ENCODE measurements around the gene MTHFD2L. TPM values are rescaled to one million over a fixed set of nuclear protein-coding genes. Genes with fewer than 3 reads are reported as not detected.

MTHFD2L gene
- total RNA-seq, 3 donors from 2014 or later, result 10.7 to 12.9 (median 11.6) TPM

DNA sequence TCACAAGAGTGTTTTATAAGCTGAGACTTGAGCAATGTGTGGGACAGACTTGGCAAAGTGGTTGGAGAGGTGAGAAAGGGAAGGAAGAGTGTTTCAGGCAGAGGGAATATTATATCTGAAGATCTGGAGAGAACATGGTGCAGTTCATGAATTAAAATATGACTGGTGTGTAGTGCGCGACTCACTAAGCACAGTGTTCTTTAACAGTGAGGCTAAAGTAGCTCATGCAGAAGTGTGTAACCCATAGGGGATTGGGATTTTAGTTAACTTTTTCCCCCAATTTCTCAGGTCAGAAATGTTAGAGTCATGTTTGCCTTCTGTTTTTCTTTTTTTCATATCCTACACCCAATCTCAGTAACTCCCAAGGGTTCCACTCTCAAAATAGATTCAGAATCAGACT lies 9.7 kb downstream of the MTHFD2L start:
- TF ChIP-seq, protein P1, sequence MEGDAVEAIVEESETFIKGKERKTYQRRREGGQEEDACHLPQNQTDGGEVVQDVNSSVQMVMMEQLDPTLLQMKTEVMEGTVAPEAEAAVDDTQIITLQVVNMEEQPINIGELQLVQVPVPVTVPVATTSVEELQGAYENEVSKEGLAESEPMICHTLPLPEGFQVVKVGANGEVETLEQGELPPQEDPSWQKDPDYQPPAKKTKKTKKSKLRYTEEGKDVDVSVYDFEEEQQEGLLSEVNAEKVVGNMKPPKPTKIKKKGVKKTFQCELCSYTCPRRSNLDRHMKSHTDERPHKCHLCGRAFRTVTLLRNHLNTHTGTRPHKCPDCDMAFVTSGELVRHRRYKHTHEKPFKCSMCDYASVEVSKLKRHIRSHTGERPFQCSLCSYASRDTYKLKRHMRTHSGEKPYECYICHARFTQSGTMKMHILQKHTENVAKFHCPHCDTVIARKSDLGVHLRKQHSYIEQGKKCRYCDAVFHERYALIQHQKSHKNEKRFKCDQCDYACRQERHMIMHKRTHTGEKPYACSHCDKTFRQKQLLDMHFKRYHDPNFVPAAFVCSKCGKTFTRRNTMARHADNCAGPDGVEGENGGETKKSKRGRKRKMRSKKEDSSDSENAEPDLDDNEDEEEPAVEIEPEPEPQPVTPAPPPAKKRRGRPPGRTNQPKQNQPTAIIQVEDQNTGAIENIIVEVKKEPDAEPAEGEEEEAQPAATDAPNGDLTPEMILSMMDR (IDR thresholded peaks at IDR 0.05), result no peak
- Histone ChIP-seq H3K9me3 (no peaks in the 10 kb centered on the region), H3K4me1 (ENCODE audit: low read depth) (no peaks in the 10 kb centered on the region), H3K36me3 (ENCODE audit: low read depth) (no peaks in the 10 kb centered on the region), H3K4me3 (no peak overlapping the region)
- intact Hi-C loops (cut with DNase I, micrococcal nuclease), result no loop called here
- no peak for DNase-seq
- no peak for ATAC-seq

DNA sequence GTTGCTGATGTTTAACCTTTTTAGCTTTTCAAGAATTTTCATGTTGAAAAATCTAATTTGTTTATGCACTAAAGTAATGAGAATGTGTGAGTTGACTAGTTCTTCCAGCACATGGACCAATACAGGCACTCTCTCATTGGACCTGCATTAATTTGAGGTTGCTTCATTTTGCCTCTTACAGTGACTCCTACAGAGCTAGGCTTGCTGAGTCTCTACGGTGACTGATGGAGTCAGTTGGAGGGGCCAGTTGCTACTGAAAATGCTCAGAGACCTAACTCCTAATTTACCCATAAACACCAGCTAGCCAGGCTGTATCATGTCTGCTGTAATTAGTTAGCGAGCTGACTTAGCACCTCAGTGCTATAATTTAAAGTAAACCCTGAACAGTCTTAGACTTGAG lies 10.9 kb downstream of the MTHFD2L start:
- DNase-seq, result no peak
- no peak for ATAC-seq
- Histone ChIP-seq H3K4me1 (ENCODE audit: low read depth) (no peaks in the 10 kb centered on the region), H3K9me3 (no peaks in the 10 kb centered on the region), H3K36me3 (ENCODE audit: low read depth) (no peaks in the 10 kb centered on the region), H3K4me3 (no peak overlapping the region)
- intact Hi-C loops (cut with DNase I, micrococcal nuclease), result no loop called here
- TF ChIP-seq, protein P1 (IDR thresholded peaks at IDR 0.05), result no peak

DNA sequence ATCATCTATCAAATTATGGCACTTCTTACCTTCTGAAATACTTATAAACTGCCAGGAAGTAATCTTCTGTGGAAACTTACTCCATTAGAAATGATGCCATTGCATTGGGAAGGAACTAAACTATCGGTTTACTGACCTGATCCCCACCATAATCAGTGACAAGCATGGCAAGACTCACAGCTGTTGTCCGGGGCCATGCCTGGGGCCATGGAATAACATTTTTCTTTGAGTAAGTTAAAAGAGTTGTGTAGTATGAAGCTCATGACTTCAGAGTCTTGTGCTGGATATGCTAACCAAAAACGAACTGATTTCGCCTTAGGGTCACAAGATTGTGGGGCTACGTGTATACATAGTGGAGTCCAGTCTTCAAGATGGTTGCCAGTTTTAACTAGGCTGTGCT lies 15.4 kb downstream of the MTHFD2L start:
- Histone ChIP-seq H3K9me3 (no peaks in the 10 kb centered on the region), H3K4me1 (ENCODE audit: low read depth) (no peaks in the 10 kb centered on the region), H3K4me3 (no peak overlapping the region), H3K36me3 (ENCODE audit: low read depth) (no peaks in the 10 kb centered on the region)
- DNase-seq (no peak), ATAC-seq (no peak)
- TF ChIP-seq, protein P1 (IDR thresholded peaks at IDR 0.05), result no peak
- intact Hi-C loops (cut with DNase I, micrococcal nuclease), result no loop called here

DNA sequence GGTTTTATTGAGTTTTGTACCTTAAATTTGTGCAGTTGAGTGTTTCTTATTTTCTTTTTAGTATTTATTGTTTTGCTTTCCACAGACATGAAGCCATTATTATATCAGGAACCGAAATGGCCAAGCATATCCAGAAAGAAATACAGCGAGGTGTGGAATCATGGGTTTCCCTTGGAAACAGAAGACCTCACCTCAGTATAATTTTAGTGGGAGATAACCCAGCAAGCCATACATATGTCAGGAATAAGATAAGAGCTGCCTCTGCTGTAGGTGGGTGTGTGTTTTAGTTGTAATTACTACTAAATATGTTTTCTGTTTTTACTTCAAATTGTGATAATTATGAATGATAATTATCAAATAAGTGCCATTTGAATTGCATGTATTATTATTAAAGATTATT lies 16.5 kb downstream of the MTHFD2L start:
- Histone ChIP-seq H3K9me3 (no peaks in the 10 kb centered on the region), H3K4me1 (ENCODE audit: low read depth) (no peaks in the 10 kb centered on the region), H3K36me3 (ENCODE audit: low read depth) (no peaks in the 10 kb centered on the region), H3K4me3 (no peak overlapping the region)
- DNase-seq, result no peak
- intact Hi-C loops (cut with DNase I, micrococcal nuclease), result no loop called here
- TF ChIP-seq, protein P1 (IDR thresholded peaks at IDR 0.05), result no peak
- no peak for ATAC-seq

DNA sequence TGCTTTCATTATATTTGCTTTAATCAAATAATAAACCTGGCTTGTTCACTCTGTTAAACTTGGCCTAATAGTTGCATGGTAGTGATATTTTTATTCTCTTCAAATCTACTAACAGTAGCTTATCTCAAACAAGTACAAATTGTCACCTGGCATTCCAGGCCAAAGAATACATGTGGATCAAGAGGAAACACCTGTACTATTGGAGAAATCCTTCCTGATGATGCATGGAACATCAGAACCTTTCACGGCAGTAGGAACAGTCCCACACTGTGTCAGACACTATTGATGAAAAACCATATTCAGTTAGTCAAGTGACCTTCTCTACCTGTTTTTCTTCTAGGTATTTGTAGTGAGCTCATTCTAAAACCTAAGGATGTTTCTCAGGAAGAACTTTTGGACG lies 17.0 kb downstream of the MTHFD2L start:
- no peaks in the 10 kb centered on the region for H3K36me3 ChIP-seq (ENCODE audit: low read depth)
- intact Hi-C loops (cut with DNase I, micrococcal nuclease), result no loop called here
- no peak for ATAC-seq

More for the DNA sequence above, 17.0 kb downstream of the MTHFD2L start:
- Histone ChIP-seq H3K4me3 (no peak overlapping the region), H3K9me3 (no peaks in the 10 kb centered on the region), H3K4me1 (ENCODE audit: low read depth) (no peaks in the 10 kb centered on the region)
- DNase-seq, result no peak
- TF ChIP-seq, protein P1 (IDR thresholded peaks at IDR 0.05), result no peak
